Endothelial cell of hepatic sinusoid (primary cell): ENCODE results near the gene GRK3.
"Not testable (repeated sequence)": the region's sequence is repeated elsewhere in the genome, so short reads cannot be mapped to it uniquely, and the experiment has no call there.

Experiments used
- in situ Hi-C: cut with HindIII; loops from 2 replicates; pipeline ENCODE4 v1.10.0; 2017; ENCODE audit warnings: low sequenced_read_pairs

GRK3 gene

DNA sequence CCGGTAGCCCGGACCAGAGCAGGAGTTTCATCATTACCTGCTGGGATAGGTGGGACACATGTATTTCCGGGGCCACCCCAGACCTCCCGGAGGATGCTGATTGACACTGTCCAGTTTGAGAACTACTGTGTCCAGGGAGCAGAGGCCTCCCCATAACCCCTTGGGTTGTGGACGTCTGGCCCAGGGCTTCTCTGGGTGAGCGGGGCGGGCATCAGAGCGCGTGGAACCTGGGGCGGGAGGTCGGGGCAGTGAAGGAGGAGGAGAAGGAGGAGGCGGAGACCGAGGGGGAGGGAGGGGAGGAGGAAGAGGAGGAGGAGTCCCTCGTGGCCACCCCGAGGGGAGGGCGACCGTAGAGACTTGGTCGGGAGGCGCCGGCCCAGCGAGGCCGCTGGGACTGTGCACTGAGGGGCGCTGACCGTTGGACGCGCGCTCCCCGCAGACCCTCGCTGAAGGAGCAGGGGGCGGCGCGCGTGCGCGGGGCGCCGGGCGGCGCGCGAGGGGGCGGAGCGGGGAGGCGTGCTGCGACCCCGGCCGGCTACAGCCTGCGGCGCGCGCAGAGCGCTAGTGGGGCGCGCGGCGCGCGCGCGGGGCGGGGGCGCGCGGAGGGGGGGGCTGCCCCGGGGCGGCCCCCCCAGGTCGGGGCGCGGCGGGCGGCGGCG is at the start of gene GRK3:
GRK3 (plus strand) TSS at position 356 of the 659 bp plus-strand sequence. CDS start 366 bp downstream, outside the sequence.
- in situ Hi-C loops: no loop called here

DNA sequence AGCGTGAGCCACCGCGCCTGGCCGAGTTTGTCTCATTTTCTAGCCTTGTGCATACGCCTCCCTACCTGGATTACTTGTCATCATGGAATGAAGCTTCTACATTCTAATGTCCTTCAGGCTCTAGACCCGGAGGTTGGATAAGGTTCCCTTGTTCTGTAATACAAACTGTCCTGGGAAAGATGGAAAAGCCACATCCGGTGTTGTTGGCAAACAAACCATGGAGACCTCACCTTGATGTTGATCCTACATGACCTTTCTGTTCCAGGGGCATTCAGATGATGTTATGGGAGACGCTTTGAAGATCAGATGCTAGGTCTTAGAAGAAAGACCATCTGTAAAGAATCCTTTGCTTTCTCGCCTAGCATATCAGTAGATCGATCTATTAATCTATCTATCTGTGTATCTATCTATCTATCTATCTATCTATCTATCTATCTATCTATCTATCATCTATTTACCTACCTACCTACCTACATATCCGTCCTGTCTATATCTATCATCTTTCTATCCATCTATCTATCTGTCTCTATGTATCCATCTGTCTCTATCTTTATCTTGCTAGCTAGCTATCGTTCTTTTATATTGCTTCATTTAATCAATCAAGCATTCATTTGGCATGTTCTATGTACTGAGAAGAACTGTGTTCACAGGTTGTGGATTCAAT is 46.3 kb upstream of the GRK3 start:
- in situ Hi-C loops: no loop called here

DNA sequence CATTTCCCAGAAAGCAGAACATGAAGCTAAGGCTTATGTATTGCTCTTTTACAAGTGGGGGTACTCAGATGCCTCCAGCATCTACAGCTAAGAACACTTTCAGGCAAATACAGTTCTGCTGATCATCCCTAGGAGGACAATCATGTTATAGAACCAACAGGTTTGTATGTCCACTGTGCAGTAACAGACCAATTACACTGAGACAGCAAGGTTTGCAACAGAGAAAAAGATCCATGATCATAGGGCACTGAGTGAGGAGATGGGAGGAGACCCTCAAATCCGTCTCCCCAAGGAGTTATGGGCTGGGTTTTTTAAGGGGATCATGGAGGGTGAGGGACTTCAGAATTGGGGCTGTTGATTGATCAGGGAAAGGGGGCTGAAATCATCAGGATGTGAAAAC is 39.1 kb upstream of the GRK3 start:
- in situ Hi-C loops: no loop called here

DNA sequence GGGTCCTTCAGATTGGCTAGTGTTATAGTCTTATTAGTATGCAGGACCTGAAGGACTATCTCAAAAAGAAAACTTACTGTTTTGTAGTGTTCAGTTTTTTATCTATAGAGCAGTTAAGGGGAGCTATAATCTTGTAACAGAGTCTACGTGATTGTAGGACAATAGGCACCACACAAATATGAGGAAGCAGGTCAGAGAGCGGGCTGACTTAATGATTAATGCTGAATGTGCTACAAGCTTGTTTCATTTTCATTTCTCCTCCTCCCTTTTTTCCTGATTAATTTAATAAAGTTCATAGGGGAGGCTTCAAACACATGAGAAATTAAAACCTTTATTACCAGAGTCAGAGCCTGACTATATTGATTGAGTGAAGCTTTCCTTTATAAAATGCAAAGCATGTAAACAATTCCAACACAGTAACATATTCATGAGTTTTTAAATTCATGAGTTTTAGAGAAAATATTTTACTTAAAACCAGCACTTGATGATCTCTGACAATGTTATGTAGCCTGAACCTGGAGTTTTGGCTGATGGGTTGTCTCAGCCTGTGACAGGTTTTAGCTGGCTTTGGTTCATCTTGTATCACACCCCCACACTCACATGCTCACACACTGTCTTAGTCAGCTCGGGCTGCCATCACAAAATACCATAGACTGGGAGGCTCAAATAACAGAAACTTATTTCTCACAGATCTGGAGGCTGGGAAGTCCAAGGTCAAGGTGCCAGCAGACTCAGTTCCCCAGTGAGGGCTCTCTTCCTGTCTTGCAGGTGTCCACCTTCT is 38.5 kb upstream of the GRK3 start:
- in situ Hi-C loops: not testable (repeated sequence)

DNA sequence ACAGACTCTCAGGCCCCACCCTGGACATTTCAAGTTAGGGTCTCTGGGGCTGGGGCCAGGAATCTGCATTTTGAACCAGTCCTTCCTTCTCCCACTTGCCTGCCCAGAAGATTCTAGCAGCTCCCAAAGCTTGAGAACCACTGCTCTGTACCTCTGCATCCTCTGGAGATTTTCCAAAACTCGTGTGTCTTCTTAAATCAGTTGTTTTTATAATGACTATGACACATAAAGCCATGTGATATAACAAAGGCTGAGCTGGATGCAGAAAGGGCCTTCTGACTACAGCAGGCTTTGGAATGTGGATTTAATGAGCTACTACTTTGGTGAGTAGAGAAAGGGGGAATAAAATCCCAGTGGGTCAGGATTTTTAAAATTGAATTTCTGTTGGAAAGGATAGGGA is 37.5 kb upstream of the GRK3 start:
- in situ Hi-C loops: not testable (repeated sequence)

DNA sequence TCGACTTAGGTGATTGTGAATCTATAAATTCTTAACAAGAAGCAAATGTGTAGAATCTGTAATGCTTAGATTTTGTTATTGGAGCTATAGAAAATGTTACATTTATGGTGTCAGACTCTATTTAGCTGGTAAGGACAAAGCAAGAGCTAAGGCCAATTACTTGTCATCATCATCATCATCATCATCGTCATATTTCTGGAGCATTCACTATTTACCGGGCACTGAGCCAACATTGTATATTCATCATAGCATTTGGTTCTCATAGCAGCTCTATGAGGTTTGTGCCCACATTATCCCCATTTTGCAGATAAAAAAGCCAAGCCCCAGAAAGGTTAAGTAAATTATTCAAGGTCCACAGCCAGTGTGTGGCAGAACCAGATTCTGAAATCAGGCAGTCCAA is 36.4 kb upstream of the GRK3 start:
- in situ Hi-C loops: not testable (repeated sequence)

DNA sequence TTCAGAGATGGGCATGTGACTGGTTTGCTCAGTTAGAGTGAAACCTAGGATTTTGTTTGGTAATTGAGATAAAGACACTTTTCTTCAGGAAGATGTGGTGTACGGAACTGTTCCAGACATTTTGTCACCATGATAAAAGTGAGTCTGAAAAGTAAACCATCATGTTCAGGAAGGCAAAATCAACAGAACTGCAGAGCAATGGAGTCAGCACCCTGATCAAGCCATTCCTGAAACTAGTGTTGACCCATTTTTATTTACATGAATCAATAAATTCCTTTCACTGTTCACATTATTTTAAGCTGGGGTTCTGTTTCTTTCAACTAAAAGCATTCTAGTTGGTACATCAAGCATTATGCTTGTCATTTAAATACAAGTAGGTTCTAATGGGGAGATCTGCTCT is 35.4 kb upstream of the GRK3 start:
- in situ Hi-C loops: not testable (repeated sequence)

DNA sequence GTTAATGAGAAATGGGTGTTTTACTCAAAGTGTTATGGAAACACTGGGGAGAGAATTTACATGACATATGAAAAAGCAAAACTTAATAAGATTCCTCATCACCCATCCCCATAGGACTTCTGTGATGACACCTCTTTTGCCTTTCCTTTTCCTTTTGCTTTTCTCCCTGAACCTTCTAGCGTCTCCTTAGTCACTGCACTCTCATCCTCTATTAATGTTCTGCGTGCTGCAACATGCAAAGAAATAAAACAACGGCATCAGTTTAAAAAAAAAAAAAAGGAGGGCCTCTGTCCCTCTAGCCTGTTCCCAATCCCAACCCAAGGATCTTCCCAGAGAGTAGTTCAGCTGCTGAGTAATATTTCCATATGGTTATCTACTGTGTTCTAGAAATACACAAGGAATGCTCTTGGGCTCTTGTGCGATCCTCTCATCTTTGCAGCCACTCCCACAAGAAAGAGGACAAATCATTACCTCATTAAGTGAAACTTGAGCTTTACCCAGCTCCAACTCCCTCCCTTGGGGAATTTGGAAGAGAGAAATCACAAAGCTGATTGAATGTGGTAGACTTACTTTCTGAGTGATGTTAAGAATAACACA is 34.8 kb upstream of the GRK3 start:
- in situ Hi-C loops: not testable (repeated sequence)

DNA sequence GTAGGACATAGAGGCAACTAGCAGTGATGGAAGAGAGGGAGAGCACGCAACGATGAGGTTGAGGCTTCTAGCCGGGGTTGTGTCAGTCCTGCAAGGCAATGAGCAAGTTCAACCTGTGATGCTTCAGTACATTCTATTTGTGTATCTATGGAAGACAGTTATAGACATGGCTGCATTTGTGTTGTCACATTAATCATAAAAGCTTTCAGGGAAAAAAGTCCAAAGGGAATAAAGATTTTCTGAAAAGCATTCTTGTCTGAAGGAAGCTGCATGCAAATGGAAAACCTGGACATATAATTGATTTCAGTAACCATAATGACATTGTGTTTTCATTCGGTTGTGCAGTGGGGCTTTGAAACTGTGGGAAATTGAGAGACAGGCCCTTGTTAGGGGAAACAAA is 32.8 kb upstream of the GRK3 start:
- in situ Hi-C loops: not testable (repeated sequence)

DNA sequence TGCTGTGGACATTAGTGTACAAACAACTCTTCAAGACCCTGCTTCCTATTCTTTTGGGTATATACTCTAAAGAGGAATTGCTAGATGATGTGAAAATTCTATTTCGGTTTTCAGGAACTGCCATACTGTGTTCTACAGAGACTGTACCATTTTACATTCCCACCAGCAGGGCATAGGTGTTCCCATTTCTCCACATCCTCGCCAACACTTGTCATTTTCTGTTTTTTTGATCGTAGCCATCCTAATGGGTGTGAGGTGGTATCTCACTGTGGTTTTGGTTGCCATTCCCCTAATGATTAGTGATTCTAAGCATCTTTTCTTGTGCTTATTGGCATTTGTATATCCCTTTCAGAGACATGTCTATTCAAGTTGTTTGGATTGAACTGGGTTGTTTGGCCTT is 29.8 kb upstream of the GRK3 start:
- in situ Hi-C loops: no loop called here

DNA sequence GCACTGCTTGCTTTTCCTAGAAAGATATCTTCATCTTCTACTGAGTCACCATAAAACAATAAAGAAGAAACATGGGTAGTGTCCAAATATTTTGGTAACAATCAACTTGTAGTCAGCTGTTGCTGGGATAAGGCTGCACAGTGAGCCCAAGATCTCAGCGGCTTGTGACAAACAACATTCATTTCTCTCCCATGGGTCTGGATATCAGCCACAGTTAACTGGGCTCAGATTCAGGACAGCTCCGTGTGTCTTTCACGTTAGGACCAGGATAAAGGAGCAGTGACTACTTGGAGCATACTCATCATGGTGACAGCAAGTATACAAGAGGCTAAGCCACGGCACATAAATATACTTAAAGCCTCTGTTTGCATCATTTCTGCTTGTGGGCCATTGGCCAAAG is 27.9 kb upstream of the GRK3 start:
- in situ Hi-C loops: no loop called here

DNA sequence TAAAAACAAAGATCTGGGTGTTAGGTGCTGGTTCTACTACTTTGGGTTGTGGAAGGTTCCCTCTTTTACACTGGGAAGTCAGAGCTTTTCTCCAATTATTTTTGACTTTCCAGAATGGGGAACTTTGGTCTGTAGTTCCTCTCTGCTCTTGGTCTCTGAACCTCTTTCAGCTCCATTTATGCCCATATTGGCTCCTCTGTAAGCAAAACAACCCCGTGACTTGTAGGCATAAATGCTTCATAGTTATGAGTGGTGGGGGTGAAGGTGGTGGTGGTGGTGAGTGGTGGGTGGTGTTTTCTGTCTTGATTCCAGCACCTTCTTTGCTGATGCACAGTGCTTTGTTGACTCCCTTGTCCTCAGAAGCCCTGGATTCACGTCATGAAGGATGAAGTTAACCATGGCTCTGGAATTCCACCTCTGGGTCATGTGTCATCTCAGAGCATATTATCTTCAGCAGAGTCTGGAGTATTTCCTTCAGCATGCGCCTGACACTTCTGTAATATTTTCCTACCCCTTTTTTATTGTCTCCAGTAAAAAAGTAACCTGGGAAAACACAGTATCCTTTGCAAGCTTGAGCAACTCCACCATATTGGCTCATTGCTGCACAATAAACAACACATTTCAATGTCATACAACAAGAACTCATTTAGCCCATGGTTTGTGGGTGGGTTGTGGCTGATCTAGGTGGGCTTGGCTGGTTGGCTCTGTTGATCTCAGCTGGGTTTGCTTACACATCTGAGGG is 24.1 kb upstream of the GRK3 start:
- in situ Hi-C loops: no loop called here

DNA sequence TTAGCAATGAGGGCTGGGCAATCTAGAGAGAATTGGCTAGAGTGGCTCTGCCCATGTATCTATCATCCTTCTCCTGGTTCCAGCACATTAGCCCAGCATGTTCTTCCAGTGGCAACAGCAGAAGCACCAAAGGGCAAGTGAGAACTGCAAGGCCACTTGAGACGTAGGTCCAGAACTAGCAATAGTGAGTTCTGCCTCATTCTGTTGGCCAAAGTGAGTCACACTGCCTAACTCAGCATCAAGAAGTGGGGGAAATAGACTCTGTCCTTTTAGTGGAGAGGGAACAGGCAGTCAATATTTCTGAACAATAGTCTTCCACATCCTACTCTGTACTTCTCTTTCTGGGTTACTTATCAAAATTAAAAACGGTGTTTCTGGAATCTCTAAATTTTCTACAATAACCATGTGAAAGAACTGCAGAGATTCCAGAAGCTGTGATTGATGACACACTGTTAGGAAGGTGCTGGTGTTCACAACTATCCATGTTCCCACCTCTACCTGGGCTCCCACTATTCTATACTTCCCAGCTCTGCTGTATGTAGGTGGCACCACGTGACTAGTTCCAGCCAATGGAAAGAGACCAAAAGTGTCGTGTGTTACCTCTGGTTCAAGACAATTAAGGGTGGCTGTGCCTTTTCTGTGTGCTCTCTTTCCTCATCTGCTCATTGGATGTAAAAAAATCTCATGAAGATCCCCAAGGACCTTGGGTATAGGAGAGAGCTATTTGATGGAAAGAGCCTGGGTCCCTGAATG is 23.4 kb upstream of the GRK3 start:
- in situ Hi-C loops: no loop called here

DNA sequence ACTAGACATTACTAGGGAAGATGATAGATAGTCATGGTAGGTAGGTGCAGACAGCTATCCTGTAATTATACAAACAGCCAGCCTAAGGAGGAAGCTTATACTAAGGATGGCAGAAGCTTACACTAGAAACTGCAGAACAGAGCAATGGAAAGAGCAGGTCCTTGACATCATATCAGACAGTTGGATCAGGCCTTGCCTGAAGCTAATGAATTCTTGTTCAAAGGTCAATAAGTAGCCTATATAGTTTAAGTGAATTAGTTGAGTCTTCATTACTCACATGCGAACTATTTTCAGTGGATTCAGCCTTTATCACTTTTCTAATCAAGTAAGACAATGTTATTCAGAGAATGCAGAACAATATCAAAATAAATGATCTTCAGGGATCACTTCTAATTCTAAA is 22.3 kb upstream of the GRK3 start:
- in situ Hi-C loops: no loop called here

DNA sequence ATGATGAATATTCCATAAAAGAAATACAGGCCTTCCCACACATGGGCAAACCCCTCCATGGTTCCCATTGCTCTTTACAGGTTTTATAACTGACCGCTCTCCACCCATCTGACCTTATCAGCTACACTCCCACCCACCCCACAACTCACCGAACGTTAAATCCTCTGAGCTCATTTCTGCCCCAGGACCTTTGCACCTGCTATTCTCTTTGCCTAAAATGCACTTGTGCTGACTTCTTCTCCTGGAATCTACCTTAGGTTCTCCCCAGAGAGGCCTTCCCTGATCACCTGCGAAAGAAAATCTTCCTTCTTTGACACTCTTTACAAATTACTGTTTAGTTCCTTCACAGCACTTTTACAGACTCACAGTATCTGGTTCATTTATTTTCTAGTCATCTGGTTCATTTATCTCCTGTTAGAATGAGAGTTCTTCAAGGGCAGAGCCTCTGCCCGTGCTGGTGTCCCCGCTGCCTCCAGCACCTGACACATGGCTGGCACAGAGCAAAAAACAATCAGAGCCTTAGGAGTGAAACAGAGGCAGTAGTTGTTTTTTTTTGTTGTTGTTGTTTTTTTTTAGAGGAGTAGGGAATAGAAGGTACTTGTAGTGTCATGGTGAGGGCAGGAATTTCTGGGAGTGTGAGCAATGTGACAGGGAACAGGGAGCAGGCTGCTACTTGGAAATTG is 21.6 kb upstream of the GRK3 start:
- in situ Hi-C loops: no loop called here

DNA sequence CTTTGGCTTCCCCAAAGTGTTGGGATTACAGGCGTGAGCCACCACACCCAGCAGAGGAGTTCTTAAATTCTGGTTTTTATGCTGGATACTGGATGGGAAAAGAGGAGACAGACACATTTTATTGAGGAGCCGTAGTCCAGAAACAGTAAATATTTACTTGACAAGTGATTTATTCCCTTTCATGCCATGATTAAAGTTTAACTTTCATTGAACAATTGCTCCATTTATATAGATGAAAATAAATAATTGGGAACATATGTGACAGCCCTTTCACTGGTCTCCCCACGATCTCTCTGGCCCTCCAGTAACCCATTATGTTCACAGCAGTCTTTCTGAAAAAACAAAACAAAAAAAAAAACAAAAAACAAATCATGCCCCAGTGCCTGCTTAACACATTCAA is 19.3 kb upstream of the GRK3 start:
- in situ Hi-C loops: no loop called here

DNA sequence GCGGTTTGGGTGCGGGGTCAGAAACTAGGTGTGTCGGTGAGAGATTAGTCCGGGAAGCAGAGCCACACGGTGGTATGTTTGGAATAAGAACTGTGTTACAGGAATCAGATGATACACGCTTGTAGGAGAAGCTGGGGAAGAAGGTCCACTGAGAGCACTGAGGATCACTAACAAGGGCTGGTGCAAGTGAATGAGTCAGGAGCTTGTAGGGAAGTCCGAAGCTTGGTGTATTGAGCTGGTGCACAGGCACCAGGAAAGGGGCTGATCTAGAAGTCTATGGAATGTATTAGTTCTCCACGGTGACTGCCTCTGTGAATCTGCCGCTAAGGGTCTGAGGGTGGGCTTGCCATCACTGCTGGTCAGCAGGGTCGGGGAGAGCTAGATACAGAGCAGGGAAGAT is 18.8 kb upstream of the GRK3 start:
- in situ Hi-C loops: no loop called here

DNA sequence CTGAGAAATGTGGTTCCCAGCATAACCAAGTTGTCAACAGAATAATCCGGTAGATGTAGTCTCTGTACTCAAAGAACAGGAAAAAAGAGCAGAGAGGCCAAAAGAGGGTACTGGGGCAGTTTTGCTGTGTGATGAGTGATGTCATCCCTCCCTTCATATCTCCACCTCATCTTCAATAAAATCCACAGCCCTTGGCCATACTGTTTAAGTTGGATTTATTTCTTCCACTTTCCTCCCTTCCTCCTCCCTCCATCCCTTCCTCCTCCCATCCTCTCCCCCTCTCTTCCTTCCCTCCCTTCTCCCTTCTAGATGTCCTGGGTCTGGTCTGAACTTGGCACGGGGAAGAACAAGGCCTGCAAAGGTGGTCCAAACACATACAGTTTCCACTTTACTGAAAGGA is 18.2 kb upstream of the GRK3 start:
- in situ Hi-C loops: no loop called here

DNA sequence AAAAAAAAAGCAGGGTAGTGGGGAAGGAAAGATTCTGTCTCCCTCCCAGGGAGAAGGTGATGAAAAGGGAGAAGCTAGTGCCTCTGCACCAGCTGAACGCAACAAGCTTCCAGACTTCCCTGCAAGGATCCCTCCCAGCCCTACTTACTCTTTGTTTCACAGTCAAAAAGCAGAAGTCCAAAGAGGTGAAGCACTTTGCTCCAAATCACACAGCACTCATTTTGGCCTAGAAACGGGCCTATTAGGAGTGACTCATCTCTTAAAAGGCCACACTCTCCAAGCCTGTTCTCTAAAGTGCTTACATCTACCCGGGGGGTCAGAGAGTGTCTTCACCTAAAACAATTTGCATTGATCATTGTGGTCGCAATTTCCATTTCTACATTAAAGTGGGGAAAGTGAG is 17.7 kb upstream of the GRK3 start:
- in situ Hi-C loops: no loop called here
